ENCODE results near the gene VAC14.
A peak's percentile ranks its signal among the peaks of the same experiment; 100 is the strongest.

Gene VAC14

GRCh38 chr16:70800311-70800710 is 647 bp downstream of the VAC14 start:
- no peak for FAIRE-seq
- DNase-seq (ENCODE audit: insufficient read length) = no peak
- no peak for TF ChIP-seq TAF1 (IDR thresholded peaks at IDR 0.05; ENCODE audit: borderline replicate concordance, low read depth, low read length)
- TF ChIP-seq POLR2AphosphoS5 (IDR thresholded peaks at IDR 0.05; ENCODE audit: low read depth, low read length) = no peak
- no peak for TF ChIP-seq POLR2A (IDR thresholded peaks at IDR 0.05; ENCODE audit: low read depth, low read length)

- TF ChIP-seq TAF1 (IDR thresholded peaks at IDR 0.05; ENCODE audit: borderline replicate concordance, low read depth, low read length) (no peak), POLR2A (IDR thresholded peaks at IDR 0.05; ENCODE audit: low read depth, low read length) (no peak), POLR2AphosphoS5 (IDR thresholded peaks at IDR 0.05; ENCODE audit: low read depth, low read length) (no peak)
- DNase-seq (ENCODE audit: insufficient read length) (no peak), FAIRE-seq (no peak)
Measured at GRCh38 chr16:70796301-70796700, 4.7 kb downstream of the VAC14 start.

GRCh38 chr16:70795296-70795912 is 5.6 kb downstream of the VAC14 start:
- DNase-seq (ENCODE audit: insufficient read length) (no peak), FAIRE-seq (no peak)
- TF ChIP-seq POLR2A (IDR thresholded peaks at IDR 0.05; ENCODE audit: low read depth, low read length) = no peak
- TF ChIP-seq POLR2AphosphoS5 (IDR thresholded peaks at IDR 0.05; ENCODE audit: low read depth, low read length) = no peak

- FAIRE-seq (peak; percentile 46), DNase-seq (ENCODE audit: insufficient read length) (no peak)
- TF ChIP-seq POLR2AphosphoS5 (IDR thresholded peaks at IDR 0.05; ENCODE audit: low read depth, low read length) (no peak), POLR2A (IDR thresholded peaks at IDR 0.05; ENCODE audit: low read depth, low read length) (no peak), TAF1 (IDR thresholded peaks at IDR 0.05; ENCODE audit: borderline replicate concordance, low read depth, low read length) (no peak)
Measured at GRCh38 chr16:70793851-70794502, 7.0 kb downstream of the VAC14 start.

GRCh38 chr16:70790815-70791214 is 10.1 kb downstream of the VAC14 start:
- DNase-seq (ENCODE audit: insufficient read length) = no peak
- TF ChIP-seq POLR2A (IDR thresholded peaks at IDR 0.05; ENCODE audit: low read depth, low read length) = no peak
- no peak for TF ChIP-seq TAF1 (IDR thresholded peaks at IDR 0.05; ENCODE audit: borderline replicate concordance, low read depth, low read length)
- no peak for TF ChIP-seq POLR2AphosphoS5 (IDR thresholded peaks at IDR 0.05; ENCODE audit: low read depth, low read length)
- no peak for FAIRE-seq

GRCh38 chr16:70789595-70790447 is 11.1 kb downstream of the VAC14 start:
- DNase-seq (ENCODE audit: insufficient read length) = no peak
- no peak for TF ChIP-seq POLR2A (IDR thresholded peaks at IDR 0.05; ENCODE audit: low read depth, low read length)
- TF ChIP-seq TAF1 (IDR thresholded peaks at IDR 0.05; ENCODE audit: borderline replicate concordance, low read depth, low read length) = no peak
- no peak for TF ChIP-seq POLR2AphosphoS5 (IDR thresholded peaks at IDR 0.05; ENCODE audit: low read depth, low read length)
- FAIRE-seq = no peak

- no peak for FAIRE-seq
- TF ChIP-seq POLR2AphosphoS5 (IDR thresholded peaks at IDR 0.05; ENCODE audit: low read depth, low read length) (no peak), POLR2A (IDR thresholded peaks at IDR 0.05; ENCODE audit: low read depth, low read length) (no peak), TAF1 (IDR thresholded peaks at IDR 0.05; ENCODE audit: borderline replicate concordance, low read depth, low read length) (no peak)
- DNase-seq (ENCODE audit: insufficient read length) = no peak
Measured at GRCh38 chr16:70788668-70789594, 12.0 kb downstream of the VAC14 start.

- DNase-seq (ENCODE audit: insufficient read length) (no peak), FAIRE-seq (no peak)
Measured at GRCh38 chr16:70786020-70786755, 14.8 kb downstream of the VAC14 start.

GRCh38 chr16:70784692-70785555 is 16.0 kb downstream of the VAC14 start:
- FAIRE-seq (no peak), DNase-seq (ENCODE audit: insufficient read length) (no peak)
- TF ChIP-seq POLR2AphosphoS5 (IDR thresholded peaks at IDR 0.05; ENCODE audit: low read depth, low read length) (no peak), TAF1 (IDR thresholded peaks at IDR 0.05; ENCODE audit: borderline replicate concordance, low read depth, low read length) (no peak), POLR2A (IDR thresholded peaks at IDR 0.05; ENCODE audit: low read depth, low read length) (no peak)

More at GRCh38 chr16:70786020-70786755, 14.8 kb downstream of the VAC14 start:
- TF ChIP-seq TAF1 (IDR thresholded peaks at IDR 0.05; ENCODE audit: borderline replicate concordance, low read depth, low read length) (no peak), POLR2A (IDR thresholded peaks at IDR 0.05; ENCODE audit: low read depth, low read length) (no peak), POLR2AphosphoS5 (IDR thresholded peaks at IDR 0.05; ENCODE audit: low read depth, low read length) (no peak)
